GM21737 (cell line): ENCODE measurements around the gene CACNA1H.
"Not testable (repeated sequence)": the region's sequence is repeated elsewhere in the genome, so short reads cannot be mapped to it uniquely, and the experiment has no call there.

Experiments
- ATAC-seq: cut with Tn5 transposase; IDR thresholded peaks from one replicate; pipeline ENCODE4 v1.9.1; 2021; ENCODE audit warnings: mild to moderate bottlenecking, moderate library complexity; ENCODE audit not compliant: unreplicated experiment

Gene CACNA1H

GRCh38 chr16:1262210-1262845, 109.4 kb downstream of the CACNA1H start:
- ATAC-seq: no peak

GRCh38 chr16:1262846-1263221, 109.9 kb downstream of the CACNA1H start:
- no peak for ATAC-seq

- no peak for ATAC-seq
Measured at GRCh38 chr16:1263591-1264344, 110.9 kb downstream of the CACNA1H start.

- ATAC-seq: no peak
Measured at GRCh38 chr16:1264345-1265089, 111.6 kb downstream of the CACNA1H start.

GRCh38 chr16:1265090-1265630, 112.3 kb downstream of the CACNA1H start:
- no peak for ATAC-seq

- no peak for ATAC-seq
Measured at GRCh38 chr16:1265826-1266225, 112.9 kb downstream of the CACNA1H start.

GRCh38 chr16:1269418-1269817, 116.5 kb downstream of the CACNA1H start:
- not testable (repeated sequence) for ATAC-seq

GRCh38 chr16:1271380-1271723, 118.4 kb downstream of the CACNA1H start:
- ATAC-seq: no peak
